Fibroblast of skin of abdomen (primary cell): ENCODE measurements around the gene ARMC5.
"Not testable (repeated sequence)": the region's sequence is repeated elsewhere in the genome, so short reads cannot be mapped to it uniquely, and the experiment has no call there.

Experiments
- DNase-seq: peaks from one replicate; pipeline ENCODE4 v3.0.0-alpha.2; 2013

Gene ARMC5

DNA sequence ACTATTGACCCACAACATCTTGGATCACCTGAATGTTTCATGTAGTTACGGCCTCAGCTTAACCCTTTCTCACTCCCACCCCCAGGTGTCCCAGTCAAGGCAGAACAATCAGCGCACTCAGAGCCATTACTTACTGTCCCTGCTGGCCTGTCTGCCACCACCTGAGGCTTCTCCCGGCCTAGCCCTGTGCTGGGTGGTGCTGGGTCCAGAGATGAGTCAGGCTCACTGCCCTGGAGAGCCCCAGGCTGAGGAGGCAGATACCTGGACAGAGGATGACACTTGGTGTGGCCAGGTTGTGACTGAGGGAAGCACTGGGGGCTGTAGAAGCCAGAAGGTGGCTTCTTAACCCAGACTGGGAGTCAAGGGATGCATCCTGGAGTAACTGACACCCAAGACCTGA lies 19.7 kb downstream of the ARMC5 start:
- DNase-seq: no peak

DNA sequence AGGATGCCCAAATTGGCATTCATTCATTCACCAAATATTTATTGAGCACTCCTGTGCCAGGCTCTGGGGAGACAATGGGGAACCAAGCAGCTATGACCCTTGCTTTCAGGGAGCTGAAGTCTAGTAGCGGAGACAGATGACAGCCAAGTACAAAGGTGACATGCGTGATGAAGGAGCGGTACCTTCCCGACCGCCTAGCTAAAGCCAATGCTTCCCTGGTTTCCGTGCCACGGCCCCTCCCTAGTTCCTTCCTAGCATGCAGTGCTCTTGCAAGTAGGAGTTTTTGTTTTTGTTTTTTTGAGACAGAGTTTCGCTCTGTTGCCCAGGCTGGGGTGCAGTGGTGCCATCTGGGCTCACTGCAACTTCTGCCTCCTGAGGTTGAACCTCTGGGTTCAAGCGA lies 20.4 kb downstream of the ARMC5 start:
- no peak for DNase-seq

DNA sequence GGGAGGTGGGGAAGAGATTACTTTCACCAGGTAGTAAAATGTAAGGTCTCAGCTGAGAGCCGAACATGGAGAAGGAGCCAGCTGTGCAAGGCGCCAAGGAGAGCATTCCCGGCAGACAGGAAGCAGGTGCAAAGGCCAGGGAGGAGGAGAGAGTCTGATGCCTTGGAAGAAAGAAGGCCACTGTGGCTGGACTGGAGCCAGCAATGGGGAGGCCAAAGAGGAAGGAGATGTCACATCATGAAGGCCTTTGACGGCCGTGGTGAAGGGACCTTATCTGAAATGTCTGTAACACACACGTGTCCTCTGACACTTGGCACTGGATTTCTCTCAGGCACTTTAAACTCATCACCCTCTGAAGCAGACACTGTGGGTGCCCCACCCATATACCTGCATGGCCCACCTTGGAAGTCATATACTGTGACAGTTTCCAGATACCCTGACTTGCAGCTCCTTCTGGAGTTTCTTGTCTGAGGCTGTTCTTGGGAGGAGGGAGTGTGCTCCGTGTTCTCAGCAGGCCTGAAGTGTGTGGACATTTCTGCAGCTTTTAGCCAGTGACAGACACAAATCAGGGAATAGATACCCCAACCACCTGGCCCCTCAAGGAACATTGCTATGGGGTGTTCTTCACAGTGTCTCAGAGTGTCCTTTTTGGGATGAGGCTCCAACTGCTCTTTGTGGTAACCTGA lies 21.7 kb downstream of the ARMC5 start:
- DNase-seq: no peak

DNA sequence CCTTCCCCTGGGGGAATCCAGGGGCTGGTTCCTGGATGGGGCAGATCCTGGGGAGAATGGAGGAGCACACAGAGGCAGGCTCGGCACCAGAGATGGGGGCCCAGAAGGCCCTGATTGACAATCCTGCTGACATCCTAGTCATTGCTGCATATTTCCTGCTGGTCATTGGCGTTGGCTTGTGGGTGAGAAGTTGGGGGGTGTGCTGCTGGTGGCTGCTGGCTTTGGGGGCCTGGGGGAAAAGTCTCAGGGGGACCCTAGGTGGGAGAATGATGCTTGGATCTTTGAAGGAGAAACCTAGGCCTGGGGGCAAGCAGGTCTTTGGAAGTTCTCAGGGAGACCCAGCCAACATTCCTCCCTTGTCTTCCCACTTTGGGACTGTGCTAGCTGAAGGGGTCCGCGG lies 23.8 kb downstream of the ARMC5 start, which contains the start of gene SLC5A2:
SLC5A2 (plus strand) TSS at position 43 of the 400 bp plus-strand sequence; CDS start at position 57, 14 bp downstream.
- DNase-seq: no peak

DNA sequence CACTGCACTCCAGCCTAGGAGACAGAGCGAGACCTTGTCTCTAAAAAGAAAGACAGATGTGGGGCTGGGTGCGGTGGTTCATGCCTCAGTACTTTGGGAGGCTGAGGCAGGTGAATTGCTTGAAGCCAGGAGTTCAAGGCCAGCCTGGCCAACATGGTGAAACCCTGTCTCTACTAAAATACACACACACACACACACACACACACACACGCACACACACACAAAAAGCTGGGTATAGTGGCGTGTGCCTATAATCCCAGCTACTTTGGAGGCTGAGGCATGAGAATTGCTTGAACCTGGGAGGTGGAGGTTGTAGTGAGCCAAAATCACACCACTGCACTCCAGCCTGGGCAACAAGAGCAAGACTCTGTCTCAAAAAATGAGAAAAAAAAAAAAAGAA lies 24.7 kb downstream of the ARMC5 start:
- not testable (repeated sequence) for DNase-seq

DNA sequence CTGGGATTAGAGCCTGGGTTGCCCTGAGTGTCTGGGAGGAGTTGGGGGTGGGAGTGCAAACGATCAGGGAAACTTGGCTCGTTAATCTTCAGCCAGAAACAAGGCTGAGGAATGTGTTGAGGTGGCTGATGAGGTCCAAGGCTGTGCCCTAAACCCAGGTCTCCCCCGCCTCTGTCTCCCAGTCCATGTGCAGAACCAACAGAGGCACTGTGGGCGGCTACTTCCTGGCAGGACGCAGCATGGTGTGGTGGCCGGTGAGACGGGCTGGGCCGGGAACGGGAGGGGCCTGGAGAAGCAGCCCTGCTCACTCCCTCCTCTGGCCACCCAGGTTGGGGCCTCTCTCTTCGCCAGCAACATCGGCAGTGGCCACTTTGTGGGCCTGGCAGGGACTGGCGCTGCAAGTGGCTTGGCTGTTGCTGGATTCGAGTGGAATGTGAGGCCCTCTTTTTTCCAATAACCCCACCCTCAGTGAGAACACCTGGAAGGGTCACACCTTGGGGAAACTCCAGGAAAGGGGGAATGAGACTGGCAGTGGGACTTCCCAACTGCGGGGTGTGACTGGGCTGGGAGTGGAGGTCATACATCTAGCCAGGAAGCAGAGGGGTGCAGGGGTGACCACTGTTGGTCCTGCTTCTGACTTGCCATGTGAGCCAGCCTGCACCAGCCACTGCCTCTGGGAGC lies 25.3 kb downstream of the ARMC5 start:
- DNase-seq: no peak

DNA sequence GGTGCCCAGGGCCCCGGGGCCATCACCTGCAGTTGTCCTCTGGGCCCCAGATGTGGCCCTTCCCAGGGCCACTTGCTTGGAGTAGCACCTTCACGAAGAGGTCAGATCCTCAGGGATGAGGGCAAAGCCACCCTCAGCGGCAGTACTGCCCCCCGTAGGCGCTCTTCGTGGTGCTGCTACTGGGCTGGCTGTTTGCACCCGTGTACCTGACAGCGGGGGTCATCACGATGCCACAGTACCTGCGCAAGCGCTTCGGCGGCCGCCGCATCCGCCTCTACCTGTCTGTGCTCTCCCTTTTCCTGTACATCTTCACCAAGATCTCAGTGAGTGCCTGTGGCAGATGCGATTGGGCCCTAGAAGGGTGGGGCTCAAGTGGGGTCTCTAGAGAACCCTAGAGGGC lies 26.3 kb downstream of the ARMC5 start:
- DNase-seq: no peak

DNA sequence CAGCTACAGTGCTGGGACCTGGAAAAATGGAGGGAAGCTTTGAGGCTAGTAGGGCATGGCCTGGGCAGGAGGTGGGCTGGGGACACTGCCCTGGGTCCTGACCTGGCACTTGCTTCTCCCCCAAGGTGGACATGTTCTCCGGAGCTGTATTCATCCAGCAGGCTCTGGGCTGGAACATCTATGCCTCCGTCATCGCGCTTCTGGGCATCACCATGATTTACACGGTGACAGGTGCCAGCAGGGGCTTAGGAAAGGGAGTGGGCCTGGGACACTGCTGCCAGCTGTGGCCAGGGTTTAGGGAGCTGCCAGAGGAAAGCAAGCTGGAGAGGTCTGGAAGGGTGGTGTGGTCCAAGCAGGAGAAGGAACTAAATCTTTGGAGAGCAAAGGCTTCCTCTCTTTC lies 26.7 kb downstream of the ARMC5 start:
- DNase-seq: no peak

DNA sequence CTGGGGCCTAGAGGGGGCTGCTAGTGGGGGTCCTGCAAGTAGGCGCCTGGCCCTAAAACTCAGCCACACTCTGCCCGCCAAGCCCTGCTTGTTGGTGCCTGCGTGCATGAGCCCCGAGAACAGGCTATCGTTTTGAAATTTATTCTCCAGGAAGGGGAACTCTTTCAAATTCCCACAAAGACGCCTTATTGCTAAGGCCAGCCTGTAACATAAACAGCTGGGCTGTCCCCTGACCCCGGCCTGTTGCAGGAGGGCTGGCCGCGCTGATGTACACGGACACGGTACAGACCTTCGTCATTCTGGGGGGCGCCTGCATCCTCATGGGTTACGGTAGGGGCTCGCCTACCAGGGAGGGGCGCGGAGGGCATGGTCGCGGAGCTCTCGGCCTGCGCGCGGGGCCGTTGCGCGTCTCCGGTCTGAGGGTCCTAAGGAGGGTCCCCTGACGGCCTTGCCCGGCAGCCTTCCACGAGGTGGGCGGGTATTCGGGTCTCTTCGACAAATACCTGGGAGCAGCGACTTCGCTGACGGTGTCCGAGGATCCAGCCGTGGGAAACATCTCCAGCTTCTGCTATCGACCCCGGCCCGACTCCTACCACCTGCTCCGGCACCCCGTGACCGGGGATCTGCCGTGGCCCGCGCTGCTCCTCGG lies 27.9 kb downstream of the ARMC5 start:
- DNase-seq: no peak

DNA sequence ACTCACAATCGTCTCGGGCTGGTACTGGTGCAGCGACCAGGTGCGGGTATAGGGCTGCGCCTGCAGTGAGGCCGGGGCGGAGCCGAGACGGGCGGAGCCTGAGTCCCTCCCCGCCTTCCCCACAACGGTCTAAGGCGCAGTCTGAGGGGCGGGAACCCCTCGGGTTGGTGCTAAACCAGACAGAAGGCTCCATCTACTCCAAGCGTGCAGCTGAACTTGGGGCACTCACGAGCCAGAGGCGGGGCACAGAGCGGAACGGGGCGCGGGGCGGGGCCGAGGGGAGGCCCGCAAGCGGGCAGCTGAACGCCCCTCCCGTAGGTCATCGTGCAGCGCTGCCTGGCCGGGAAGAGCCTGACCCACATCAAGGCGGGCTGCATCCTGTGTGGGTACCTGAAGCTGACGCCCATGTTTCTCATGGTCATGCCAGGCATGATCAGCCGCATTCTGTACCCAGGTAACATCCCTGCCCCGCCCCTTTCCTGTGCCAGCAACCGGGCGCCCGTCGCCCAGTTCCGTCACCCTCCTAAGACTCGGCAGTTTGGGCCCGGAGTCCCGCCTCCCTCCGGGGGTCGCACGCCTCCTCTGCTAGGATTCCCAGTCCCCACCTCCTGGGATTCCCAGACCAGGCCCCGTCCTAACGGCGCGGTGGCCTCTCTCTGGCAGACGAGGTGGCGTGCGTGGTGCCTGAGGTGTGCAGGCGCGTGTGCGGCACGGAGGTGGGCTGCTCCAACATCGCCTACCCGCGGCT lies 28.6 kb downstream of the ARMC5 start:
- no peak for DNase-seq

DNA sequence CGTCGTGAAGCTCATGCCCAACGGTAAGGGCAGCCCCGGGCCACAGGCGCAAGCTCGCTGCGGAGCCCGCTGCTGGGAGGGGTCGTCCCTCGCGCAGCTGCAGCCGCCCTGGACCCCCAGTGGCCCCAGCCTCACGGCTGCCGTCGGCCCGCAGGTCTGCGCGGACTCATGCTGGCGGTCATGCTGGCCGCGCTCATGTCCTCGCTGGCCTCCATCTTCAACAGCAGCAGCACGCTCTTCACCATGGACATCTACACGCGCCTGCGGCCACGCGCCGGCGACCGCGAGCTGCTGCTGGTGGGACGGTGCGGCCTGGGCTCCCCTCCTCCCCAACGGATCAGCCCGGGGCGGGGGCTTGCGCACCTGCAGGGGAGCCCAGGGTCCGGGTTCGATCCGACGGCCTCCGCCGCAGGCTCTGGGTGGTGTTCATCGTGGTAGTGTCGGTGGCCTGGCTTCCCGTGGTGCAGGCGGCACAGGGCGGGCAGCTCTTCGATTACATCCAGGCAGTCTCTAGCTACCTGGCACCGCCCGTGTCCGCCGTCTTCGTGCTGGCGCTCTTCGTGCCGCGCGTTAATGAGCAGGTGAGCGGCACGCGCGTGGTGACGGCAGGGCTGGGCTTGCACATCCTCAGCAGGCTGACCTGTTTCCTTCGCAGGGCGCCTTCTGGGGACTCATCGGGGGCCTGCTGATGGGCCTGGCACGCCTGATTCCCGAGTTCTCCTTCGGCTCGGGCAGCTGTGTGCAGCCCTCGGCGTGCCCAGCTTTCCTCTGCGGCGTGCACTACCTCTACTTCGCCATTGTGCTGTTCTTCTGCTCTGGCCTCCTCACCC lies 29.4 kb downstream of the ARMC5 start:
- DNase-seq: no peak

DNA sequence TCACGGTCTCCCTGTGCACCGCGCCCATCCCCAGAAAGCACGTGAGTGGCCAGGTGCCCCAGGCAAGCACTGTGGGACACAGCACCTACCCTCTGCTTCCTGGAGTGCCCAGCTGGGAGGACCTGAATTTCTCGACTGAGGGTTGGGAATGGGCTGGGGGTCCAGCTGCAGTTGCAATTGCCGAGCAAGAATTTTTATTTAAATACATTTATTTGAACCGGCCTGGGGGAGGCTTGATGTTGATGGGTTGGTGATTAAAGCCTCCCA lies 29.9 kb downstream of the ARMC5 start:
- DNase-seq: no peak

DNA sequence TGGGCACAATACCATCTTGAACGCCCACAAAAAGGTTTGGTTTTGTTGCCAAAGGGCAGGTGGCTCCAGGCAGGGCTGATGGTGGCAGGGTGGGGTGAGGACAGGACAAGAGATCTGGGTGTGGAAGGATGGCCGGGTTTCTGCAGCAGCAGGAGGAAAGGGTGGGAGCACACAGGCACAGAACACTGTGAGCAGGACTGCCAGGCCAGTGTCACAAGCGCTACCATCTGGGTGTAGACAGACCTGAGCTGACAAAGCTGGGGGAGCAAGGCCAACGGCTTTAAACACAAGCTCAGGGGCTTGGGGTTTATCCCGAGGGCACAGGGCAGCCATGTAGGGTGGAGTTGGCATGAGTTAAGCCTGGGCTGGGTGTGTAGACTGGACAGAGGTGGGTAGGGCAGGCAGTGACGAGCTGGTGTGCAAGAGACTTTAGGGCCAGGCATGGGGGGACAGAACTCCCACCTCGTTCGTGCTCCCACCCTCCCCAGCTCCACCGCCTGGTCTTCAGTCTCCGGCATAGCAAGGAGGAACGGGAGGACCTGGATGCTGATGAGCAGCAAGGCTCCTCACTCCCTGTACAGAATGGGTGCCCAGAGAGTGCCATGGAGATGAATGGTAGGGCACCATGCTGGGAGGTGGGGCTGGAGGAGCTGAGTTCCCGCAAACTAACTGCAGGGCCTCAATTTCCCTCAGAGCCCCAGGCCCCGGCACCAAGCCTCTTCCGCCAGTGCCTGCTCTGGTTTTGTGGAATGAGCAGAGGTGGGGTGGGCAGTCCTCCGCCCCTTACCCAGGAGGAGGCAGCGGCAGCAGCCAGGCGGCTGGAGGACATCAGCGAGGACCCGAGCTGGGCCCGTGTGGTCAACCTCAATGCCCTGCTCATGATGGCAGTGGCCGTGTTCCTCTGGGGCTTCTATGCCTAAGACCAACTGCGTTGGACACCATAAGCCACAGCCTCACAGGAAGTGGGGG lies 30.6 kb downstream of the ARMC5 start:
- DNase-seq: no peak

DNA sequence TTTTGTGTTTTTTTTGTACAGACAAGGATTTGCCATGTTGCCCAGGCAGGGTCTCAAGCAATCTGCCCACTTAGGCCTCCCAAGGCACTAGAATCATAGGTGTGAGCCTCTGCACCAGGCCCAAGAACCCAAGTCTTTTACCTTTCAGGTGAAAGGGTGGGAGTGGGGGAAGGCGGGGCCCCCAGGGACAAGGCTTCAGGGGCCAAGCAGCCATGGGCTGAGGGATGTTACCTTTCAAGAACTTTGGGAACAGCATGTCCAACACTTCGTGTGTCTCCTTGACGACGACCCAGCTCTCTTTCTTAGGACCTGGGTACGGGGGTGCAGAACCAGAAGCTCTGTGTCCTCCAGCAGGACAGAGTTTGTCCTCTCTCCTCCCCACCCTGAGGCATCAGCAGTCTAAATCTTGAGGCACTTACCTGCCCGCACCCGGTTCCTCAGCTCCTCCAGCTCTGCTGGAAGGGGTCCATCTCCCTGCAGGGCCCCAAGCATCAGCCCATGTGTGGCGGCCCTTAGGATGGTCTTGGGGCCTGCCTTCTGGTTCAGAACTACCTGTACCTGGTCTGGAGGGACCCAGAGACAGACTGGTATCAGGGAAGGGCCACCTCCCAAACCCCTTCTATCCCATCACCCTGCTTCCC lies 32.6 kb downstream of the ARMC5 start:
- no peak for DNase-seq

DNA sequence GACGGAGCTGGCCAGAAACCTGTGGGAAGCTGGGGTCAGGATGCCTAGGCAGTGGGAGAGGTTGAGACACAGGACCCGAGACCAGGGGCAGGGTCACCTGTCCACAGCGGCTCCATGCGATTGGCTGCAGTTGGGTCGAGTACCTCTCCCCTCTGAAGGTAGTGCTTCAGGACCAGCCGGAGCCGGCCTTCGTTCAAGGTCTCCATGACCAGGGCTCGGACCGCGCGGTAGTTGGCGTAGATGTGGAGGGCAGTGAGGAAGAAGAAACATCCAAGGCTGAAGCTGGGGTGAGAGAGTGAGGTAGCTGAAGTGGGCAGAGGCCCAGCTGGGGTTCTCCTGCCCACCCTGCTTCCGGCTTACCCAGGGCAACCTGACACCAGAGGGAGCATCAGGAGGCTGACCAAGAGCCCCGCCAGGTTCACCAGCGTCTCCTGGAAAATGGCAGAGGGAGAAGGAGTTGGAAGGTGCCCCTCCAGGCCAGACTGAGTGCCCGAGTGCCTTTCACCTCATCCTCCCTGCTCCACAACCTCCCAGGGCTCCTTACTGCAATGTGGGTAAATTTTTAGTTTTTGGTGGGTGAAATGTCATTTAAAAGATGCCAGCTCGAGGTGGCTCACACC lies 34.3 kb downstream of the ARMC5 start:
- DNase-seq: no peak

DNA sequence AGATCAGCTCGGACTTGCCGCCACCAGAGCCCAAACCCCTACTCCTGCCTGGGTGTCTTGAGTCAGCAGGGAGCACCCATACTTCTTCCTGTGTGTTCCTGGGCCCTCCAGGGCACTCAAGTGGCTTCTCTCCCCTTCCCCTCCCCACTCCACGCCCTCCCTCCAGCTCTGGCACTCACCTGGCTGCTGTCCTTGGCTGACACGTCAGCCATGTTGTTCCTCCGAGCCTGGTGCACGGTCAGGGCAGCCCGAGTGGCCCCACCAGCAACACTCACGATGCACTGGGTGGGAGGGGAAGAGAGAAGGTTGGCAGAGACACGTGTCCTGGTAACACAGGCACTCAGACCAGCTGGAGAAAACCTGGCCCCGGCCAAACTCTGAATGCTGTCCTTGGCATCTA lies 37.4 kb downstream of the ARMC5 start:
- DNase-seq: no peak

DNA sequence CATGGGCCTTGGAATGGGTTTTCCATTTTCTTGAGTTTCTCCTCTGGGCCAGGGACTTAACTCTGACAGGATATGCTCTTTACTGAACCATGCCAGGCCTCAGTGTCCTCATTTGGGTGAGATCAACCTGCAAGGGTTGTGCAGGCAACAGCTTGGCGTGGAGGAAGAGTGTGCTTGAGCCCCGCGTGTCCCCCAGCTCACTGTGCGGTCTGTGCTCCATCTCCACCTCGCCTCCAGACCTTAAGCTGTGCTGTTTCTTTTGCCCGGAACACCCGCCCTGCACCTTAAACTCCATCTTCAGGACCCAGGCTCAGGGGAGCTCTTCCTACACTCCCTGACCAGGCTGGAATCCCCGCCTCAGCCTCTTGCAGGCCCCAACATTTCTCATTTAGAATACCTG lies 39.2 kb downstream of the ARMC5 start:
- DNase-seq: no peak

DNA sequence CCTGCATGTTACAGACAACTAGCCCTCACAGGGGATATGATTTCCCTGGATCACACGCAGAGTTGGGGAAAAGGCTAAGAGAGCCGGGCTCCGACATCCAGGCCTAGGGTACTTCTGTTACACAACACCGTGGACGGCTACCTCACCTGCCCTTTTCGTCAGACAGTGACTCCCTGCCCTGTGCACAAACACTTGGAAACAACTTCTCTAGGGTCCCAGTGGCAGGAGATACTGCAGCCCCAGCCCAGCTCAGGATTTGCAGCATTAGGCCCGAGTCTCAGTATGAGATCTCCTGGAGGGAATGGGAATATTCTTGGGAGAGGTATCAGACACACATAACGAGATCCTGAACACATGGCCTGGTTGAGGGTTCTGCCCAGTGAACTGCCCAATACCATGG lies 40.6 kb downstream of the ARMC5 start:
- DNase-seq: no peak

DNA sequence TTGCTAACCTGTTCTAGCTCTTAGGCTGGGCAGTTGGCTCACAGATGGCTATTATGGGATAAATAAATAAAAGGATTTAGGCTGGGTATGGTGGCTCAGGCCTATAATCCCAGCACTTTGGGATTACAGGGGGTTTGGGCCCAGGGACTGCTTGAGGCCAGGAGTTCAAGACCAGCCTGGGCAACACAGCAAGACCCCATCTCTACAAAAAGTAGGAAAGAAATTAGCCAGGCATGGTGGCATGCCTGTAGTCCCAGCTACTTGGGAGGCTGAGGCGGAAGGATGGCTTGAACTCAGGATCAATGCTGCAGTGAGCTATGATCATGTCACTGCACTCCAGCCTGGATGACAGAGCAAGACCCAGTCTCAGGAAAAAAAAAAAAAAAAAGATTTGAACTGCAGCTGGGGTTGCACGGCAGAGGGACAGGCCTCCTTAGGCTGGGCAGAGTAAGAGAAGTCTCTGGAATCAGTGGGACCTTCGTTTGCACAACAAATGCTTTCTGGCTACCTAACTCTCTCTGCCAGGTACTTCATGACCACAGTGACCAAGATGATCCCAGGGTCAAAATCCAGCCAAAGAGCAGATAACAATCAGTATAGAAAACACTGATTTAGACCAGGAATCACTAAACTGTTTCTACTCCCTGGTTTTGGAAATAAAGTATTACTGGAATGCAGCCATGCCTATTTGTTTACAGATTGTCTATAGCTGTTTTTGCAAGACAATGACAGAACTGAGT lies 42.1 kb downstream of the ARMC5 start:
- no peak for DNase-seq

DNA sequence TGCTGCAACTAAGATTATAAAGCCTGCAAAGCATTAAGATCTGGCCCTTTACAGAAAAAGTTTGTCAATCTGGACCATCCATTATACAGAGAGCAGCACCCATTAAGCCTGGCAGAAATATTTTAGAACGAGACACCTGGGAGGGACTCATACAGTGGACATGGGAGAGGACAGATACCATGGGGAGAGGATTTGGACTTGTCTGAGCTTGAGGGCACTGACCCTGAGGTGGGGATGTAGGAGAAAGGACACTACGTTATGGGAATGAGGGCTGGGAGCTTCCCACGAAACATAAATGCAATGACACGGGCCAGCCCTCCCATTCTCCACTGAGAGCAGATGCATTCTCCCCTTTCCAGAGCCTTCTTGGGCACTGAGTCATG lies 42.7 kb downstream of the ARMC5 start:
- DNase-seq: no peak
